Bronchial epithelial cell (primary cell): Measurements from ENCODE around the gene ASCL2. TPM values are rescaled to one million over a fixed set of nuclear protein-coding genes. Genes with fewer than 3 reads are reported as not detected.
"Not testable (repeated sequence)": the region's sequence is repeated elsewhere in the genome, so short reads cannot be mapped to it uniquely, and the experiment has no call there.

Experiments used
- DNase-seq: peaks from one replicate; pipeline ENCODE4 v3.0.0-alpha.2; 2010; ENCODE audit warnings: low read depth
- FAIRE-seq: peaks from 2 replicates; lab custom pipeline; 2011; peaks lifted over from hg19 to GRCh38; lab: Jason Lieb, UNC
- H3K27me3 ChIP-seq: 2 replicates; pipeline ENCODE4 v1.5.1; 2011; ENCODE audit warnings: low read length; ENCODE audit not compliant: control insufficient read depth, insufficient read depth
- H3K36me3 ChIP-seq: 2 replicates; pipeline ENCODE4 v1.5.1; 2011; ENCODE audit warnings: low read length; ENCODE audit not compliant: control insufficient read depth, insufficient read depth
- H3K4me3 ChIP-seq: 2 replicates; pipeline ENCODE4 v1.5.1; 2011; ENCODE audit warnings: mild to moderate bottlenecking, low read depth, low read length, control low read depth
- CTCF ChIP-seq: IDR thresholded peaks from 2 replicates; pipeline ENCODE4 v1.5.1; 2011; ENCODE audit warnings: mild to moderate bottlenecking, moderate library complexity, low read length, control low read depth, inconsistent platforms; ENCODE audit not compliant: insufficient read depth, severe bottlenecking
- total RNA-seq: library from RNA; depleted of rRNA; stranded (reverse); fragments of >200 nt; gene quantifications from 2 replicates; pipeline ENCODE4 v1.2.1, GENCODE V29; 2014

Gene ASCL2
- total RNA-seq, 1 donor from 2014 or later, result 0.79 TPM

- no peak for DNase-seq
- Histone ChIP-seq H3K4me3 (no peak overlapping the region), H3K27me3 (peaks cover 6% of the 10 kb centered on the region), H3K36me3 (no peaks in the 10 kb centered on the region)
- TF ChIP-seq CTCF, result no peak
- FAIRE-seq, result no peak
Measured at GRCh38 chr11:2289350-2289749, 19.0 kb upstream of the ASCL2 start.

DNA sequence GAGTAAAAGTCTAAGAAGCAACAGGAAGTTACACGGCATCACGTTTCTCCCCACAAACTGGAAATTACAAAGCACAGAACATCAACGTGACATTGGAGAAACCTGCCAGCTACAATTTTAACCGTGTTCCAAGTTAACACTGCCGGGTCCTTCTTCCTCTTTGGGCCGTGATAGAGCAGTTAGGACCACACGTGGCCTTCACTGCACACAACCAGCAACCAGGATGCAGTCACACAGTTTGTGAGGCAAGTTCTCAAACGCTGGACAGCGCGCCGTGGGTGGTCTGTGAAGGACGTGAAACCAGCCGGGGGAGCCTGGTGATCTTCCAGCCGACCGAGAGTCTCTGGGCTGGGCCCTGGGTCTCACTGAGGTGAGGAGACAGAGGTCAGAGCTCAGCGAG is 16.7 kb upstream of the ASCL2 start:
- DNase-seq (no peak), FAIRE-seq (no peak)
- Histone ChIP-seq H3K27me3 (peaks cover 6% of the 10 kb centered on the region), H3K36me3 (no peaks in the 10 kb centered on the region), H3K4me3 (no peak overlapping the region)
- no peak for TF ChIP-seq CTCF

DNA sequence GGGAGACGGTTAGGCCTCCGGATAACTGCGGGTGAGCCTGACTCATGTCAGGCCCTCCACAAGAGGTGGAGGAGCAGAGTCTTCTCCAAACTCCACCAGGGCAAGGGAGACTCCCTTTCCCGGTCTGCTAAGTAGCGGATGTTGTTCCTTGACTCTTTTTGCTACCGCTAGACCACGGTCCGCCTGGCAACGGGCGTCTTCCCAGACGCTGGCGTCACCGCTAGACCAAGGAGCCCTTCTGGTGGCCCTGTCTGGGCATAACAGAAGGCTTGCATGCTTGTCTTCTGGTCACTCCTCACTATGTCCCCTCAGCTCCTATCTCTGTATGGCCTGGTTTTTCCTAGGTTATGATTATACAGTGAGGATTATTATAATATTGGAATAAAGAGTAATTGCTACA is 16.0 kb upstream of the ASCL2 start:
- FAIRE-seq, H3K27me3 ChIP-seq, H3K4me3 ChIP-seq, H3K36me3 ChIP-seq, DNase-seq: not testable (repeated sequence)

- Histone ChIP-seq H3K36me3 (no peaks in the 10 kb centered on the region), H3K27me3 (peaks cover 5% of the 10 kb centered on the region), H3K4me3 (no peak overlapping the region)
- FAIRE-seq (no peak), DNase-seq (no peak)
- TF ChIP-seq CTCF, result no peak
Measured at GRCh38 chr11:2280208-2280607, 9.8 kb upstream of the ASCL2 start.

DNA sequence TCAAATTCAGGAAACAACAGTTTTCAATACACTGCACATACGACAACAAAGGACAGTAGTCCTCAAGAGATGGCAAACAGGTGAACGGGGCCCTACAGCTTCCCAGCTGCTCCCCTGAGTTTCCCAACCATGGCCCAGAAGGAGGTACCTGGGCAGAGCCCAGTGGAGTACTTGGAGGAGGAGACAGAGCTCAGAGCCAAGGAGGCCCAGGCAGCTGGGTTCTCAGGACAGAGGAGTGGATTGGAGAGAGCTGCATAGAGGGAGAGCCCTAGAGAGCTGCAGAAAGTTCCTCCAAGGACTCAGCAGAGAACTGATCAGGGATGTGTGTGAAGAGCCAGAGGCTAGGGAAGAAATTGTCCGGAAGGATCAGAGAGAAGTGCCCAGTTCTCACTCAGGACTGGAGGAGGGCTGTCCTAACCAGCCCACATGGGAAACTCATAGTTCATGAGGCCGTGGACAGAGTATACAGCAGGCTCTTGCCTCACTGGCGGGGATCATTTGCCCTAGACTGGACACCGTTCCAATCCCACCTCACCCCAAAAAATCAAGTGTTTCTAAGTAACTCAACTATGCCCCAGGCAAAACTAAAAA is 7.6 kb upstream of the ASCL2 start:
- no peak for TF ChIP-seq CTCF
- Histone ChIP-seq H3K36me3 (no peaks in the 10 kb centered on the region), H3K27me3 (peaks cover 9% of the 10 kb centered on the region), H3K4me3 (no peak overlapping the region)
- FAIRE-seq, result no peak
- DNase-seq, result no peak

DNA sequence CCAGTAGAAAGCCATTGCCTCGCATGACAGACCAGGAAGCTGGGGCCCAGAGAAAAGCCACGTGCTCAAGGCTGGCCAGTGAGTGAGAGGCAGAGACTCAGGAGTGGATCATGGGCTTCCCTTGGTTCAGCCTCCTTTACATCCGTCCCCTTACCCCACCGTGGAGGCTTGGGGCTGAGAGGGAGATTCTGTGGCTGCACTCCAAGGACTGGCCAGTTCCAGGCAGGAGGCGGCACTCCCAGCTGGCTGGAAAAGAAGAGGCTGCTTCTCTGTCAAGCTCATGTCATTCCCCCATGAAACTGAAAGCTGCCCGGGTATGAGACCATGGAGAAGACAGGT is 6.6 kb upstream of the ASCL2 start:
- no peak for FAIRE-seq
- no peak for DNase-seq
- no peaks in the 10 kb centered on the region for H3K36me3 ChIP-seq
- no peak for TF ChIP-seq CTCF
- no peak overlapping the region for H3K4me3 ChIP-seq
- H3K27me3 ChIP-seq, result peaks cover 9% of the 10 kb centered on the region
